ENCODE measurements around the gene SLCO3A1.
"Not testable (repeated sequence)": the region's sequence is repeated elsewhere in the genome, so short reads cannot be mapped to it uniquely, and the experiment has no call there.

The SLCO3A1 gene

DNA sequence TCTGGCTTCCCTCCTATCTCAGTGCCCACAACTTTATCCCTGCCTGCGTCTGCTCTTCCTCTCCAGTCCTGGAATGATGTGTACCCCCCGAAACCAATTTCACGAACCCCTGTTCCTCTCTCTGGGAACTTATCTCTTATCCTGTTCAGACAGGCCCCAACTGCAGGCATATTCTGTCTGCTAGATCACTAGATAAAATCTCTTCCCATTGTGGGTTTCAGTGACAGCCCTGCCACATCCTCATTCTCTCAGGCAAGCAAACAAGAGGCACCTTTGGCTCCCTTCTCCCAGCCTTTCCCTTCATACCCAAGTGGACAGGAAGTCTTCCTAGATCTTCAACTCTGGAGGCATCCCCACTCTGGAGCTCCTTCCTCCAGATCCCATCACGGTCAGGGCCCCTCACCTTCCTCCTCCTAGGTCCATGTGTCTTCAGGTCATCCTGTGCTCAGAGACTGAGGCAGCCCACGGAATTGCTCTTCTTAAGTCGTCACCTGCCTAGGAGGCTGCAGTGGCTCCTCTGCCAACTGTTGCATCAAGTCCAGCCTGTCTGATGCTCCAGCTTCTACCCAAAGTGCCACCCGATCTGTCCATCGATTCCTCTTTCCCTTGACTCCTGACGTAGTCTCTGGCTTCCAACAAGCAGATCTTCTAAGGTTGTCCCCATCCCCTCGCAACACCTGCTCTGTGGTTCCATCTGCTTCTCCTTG lies 190.8 kb downstream of the SLCO3A1 start:
- no peak for DNase-seq

- no peak for DNase-seq
Observed at GRCh38 chr15:92047900-92048299, 194.4 kb downstream of the SLCO3A1 start.

GRCh38 chr15:92048739-92049138 lies 195.2 kb downstream of the SLCO3A1 start:
- DNase-seq = no peak

GRCh38 chr15:92049290-92049989 lies 195.9 kb downstream of the SLCO3A1 start:
- no peak for DNase-seq

GRCh38 chr15:92050220-92050898 lies 196.9 kb downstream of the SLCO3A1 start:
- DNase-seq = no peak

- DNase-seq = no peak
Observed at GRCh38 chr15:92051716-92052115, 198.2 kb downstream of the SLCO3A1 start.

DNA sequence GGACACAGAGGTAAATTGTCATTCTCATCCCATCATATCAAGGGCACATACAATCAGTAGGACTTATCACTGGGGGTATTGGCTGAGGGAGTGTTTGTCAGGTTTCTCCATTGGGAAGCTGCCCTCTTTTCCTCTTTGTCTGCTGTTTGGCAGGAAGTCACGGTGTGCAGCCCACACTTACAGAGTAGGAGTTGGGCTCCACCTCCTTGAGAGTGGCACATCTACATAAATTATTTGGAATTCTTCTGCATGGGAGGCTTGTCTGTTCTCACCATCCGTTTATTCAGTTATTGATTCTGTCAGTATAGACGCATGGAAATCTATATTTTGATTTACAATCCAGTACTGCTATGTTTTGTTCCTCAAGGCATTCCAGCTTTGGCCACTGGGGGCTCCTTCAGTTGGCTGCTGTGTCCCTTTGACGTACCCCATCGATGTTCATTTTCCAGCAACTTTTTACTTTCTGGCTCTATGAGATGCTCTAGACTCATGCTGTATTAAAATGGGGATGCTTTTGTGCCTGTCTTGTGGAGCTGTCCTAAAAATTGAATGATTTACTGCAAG lies 200.3 kb downstream of the SLCO3A1 start:
- DNase-seq = no peak

- no peak for DNase-seq
Observed at GRCh38 chr15:92056875-92057274, 203.4 kb downstream of the SLCO3A1 start.

GRCh38 chr15:92059036-92059970 lies 205.8 kb downstream of the SLCO3A1 start:
- DNase-seq = no peak

DNA sequence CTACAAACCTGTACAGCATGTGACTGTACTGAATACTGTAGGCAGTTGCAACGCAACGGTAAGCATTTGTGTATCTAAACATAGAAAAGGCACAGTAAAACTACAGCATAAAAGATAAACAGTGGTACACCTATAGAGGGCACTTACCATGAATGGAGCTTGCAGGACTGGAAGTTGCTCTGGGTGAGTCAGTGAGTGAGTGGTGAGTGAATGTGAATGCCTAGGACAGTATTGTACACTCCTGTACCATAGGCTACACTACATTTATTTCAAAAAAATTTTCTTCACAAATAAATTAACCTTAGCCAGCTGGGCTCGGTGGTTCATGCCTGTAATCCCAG lies 206.4 kb downstream of the SLCO3A1 start:
- DNase-seq = not testable (repeated sequence)

DNA sequence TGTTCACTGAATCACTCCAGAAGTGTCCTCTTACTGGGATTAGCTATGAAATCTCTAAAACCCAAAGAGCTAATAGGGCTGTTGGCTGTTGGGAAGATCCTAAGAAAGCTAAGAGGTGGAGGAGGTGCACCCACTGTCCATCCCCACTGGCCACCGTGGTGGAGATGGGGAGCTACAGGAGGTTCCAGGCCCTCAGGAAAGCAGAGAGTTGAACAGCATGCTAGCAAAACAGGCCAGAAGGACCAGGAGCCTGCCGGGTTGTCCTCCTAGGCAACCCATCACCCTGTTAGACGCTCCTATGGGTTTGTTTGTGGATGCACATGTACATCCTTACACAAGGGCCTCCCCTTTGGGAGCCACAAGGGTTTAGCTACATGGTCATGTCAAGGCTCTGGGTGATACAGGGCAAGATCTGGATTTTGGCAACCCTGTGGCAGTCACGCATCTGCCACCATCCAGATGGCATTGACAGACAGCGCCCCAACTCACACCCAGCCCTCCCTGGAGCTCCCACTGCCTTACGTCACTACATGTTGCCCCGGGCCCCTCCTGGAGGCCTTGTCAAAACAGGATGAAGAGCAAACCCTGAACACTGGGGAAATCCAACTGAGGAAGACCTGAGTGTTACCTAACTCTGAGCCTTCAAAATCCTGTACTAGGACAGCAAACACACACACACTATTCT lies 208.1 kb downstream of the SLCO3A1 start:
- DNase-seq = no peak

DNA sequence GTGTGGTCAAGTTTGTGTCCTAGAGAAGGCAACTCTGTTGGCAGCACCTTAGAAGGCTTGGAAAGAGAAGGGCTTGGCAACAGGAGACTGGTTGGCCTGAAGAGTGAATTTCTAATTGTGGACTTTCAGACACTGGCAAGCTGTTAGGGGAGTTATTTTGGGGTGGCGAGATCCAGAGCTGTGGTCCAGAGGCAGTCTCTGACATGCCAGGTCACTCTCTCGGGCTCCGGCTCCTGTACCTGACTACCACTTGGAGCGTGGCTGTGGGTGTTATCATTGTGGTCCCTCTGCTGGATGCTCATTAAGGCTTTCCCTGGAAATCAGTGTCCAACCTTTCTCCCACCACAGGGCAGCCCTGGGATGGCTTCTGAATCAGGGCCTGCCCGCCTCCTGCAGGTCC lies 209.0 kb downstream of the SLCO3A1 start:
- DNase-seq = no peak

GRCh38 chr15:92068121-92068520 lies 214.6 kb downstream of the SLCO3A1 start:
- DNase-seq = no peak

DNA sequence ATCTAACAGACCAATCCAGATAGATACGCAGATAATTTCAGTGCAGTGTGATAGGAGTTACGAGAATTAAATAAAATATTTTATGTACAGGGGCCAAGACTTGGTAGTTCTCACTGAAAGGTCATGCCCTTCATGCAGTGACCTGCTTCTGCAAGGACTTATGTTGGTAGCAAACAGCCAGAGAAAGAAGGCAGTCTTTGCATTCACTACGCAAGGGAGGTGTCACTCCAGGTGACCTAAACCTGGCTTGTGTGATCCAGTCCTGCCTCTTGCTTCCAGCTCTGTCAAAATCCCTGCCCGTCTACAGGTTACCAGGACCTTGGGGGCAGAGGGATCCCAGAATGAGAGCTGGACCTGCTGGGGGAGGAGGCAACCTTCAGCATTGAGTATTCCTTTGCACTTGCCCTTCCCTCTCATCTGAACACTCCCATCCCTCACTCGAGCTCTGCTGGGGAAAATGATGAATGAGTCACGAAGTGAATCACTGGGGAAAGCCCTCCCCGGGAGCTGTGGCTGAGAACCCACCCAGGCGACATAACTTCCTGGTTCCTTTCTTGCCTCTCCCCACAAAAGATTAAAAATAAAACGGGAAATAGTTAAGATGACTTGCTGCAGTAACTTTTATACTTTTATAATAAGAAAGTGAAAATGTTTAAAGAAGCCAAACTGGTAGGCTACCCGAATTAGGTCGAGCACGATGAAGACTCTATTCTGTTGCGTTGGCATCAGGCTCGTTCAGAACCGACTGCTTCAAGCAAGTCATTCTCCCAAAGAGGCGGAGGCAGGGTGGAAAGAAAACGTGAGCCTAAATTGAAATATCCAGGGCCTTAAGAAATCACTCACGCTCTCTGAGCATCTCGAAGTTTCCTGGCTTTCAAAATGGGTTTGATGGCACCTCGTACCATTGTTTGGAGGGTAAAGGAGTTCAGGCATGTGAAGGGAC lies 216.1 kb downstream of the SLCO3A1 start:
- DNase-seq = no peak

- not testable (repeated sequence) for DNase-seq
Observed at GRCh38 chr15:92070251-92070650, 216.7 kb downstream of the SLCO3A1 start.

DNA sequence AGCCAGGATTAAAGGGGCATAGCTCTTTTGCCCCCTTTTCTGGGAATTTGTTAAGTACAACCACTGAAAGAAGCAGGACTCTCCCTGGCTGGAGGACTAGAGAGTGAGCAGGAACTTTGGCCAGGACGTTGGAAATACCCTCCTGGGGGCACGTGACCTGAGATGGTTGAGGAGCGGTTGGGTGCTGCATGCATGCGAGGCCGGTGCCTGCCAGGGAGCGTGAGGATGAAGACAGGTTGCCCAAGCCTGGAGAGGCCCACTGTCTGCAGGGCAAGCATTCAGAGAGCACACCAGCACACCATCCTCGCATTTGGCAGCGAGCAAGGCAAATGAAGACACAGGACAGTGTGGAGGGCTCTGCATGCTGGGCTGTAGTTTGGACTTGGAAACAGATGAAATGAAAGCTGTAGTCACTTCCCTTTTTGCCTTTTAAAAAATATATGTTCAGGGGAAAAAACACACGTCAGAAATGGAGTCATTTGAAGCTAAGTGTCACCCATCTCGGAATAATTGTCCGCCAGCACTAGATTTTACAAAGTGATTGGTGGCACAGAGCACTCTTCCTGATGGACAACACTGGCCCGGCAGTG lies 217.6 kb downstream of the SLCO3A1 start:
- no peak for DNase-seq

DNA sequence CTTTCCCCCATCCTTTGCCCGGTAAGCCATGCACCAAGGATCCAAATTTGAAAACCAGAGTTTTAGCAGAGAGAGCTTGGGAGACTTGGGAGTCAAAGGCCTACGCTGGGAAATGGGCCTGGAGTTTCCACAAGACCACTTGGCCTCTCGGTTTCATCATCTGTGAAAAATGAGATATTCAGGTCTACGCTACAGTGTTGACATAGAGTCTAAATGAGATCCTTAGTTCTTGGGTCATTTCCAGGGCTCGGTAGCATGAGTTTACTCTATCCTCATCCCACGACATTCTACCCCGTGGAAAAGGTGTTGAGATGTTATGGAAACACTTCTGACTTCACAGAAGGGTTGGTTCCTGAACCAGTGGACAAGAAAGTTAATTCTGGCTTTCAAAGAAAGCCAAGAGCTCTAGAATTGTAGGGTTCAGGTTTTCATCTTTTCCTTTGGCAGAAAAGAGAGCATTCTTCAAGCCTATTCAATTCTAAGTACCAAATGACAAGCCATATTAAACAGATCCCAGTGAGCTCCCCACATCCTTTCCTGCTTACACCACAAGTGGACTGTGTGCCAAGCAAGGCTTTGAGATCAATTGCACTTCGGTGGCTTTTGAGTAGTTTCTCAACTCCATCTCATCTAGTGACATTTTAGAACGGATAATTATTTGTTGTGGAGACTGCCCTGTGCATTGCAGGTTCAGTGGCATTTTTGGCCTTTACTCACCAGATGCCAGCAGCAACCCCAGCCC lies 219.7 kb downstream of the SLCO3A1 start:
- DNase-seq = no peak

DNA sequence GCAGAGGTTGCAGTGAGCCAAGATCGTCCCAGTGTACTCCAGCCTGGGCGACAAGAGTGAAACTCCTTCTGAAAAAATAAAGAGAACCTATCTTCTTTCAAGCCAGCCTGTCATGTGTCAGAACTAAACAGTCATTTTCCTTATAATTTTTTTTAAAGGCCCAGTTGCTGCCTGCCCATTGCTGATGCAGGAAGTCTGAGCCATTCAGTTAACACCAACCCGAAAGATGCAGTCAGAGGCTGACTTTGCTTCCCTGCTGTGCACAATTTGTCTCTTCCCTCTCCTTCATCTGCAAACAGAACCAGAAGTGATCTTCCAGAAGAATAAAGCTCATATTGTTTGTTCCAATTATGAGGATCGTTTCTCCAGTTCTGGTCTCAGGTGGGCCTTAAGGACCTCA lies 220.6 kb downstream of the SLCO3A1 start:
- DNase-seq = no peak

- no peak for DNase-seq
Observed at GRCh38 chr15:92074646-92075045, 221.1 kb downstream of the SLCO3A1 start.

DNA sequence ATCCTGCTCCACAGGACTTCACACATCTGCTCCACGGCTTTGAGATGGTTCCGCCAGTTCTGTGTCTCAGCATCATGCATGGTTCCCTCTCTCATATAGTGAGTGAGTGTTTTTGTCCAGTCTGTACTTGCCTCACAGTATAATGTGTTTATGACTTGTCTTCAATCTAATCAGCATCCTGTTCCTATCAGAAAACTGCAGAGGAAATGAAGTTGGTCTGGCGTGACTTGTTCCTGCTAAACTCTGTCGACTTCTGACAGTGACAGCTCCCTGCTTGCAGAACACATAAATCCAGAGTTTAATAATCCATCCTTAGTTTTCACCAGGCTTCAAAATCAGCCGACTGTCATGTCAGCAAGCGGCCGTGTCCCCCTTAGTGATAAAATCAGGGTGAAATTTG lies 222.3 kb downstream of the SLCO3A1 start:
- no peak for DNase-seq

All from GF-D8 (cell line).